Measurements from ENCODE around the gene LGALS12. TPM values are rescaled to one million over a fixed set of nuclear protein-coding genes. Genes with fewer than 3 reads are reported as not detected.

LGALS12 gene
- total and polyA plus RNA-seq, 2 of the 13 experiments (the other 11 are each of a cell fraction or from before 2014, with no cell fraction given), result not detected

- BruUV-seq (replicated peaks), result no TSS peak
- no peaks in the 10 kb centered on the region for H3K36me3 ChIP-seq (replicated peaks in 1 of 2; ENCODE audit: control insufficient read depth in 1 of 2, insufficient read depth in 2 of 2, low read length in 2 of 2)
- H4K20me1 ChIP-seq (ENCODE audit: insufficient read depth, low read length), result no peaks in the 10 kb centered on the region
- no peak overlapping the region for H3K9ac ChIP-seq (ENCODE audit: insufficient read depth, low read depth, low read length)
- intact Hi-C loops (cut with micrococcal nuclease; ENCODE audit: unreplicated experiment) (no loop called here), in situ Hi-C loops (cut with HindIII; ENCODE audit: extremely low pct_ligation_motif_present, low pct_unique_long_range_greater_than_20kb) (no loop called here)
- no peak for FAIRE-seq
- ChIA-PET CTCF (ENCODE audit: low intra/inter-chr PET ratio, low total read pairs) (no interaction called here), POLR2A (no interaction called here)
- H3K9me3 ChIP-seq (ENCODE audit: low read length), result no peaks in the 10 kb centered on the region
- H3K4me3 ChIP-seq (replicated peaks in 1 of 3; ENCODE audit: insufficient read depth in 1 of 3, low read depth in 2 of 3, low read length in 3 of 3), result no peak overlapping the region
- no peak overlapping the region for H3K27ac ChIP-seq (ENCODE audit: extremely low read length, insufficient read depth, low read length)
- H2AFZ ChIP-seq (ENCODE audit: low read length), result no peak overlapping the region
- ATAC-seq, result no peak
- peaks cover 3 to 6% of the 10 kb centered on the region in 2 experiments; a peak in 3 of 5 replicates for H3K27me3 ChIP-seq (ENCODE audit: control insufficient read depth in 1 of 2, insufficient read depth in 2 of 2, low read length in 2 of 2)
- no peak overlapping the region for H3K4me2 ChIP-seq (ENCODE audit: low read depth, low read length)
- TF ChIP-seq ZEB1 (IDR thresholded peaks at IDR 0.05; ENCODE audit: insufficient replicate concordance, low read depth), result no peak
- TF ChIP-seq ZNF775 (CRISPR knock-in tag; IDR thresholded peaks at IDR 0.05; ENCODE audit: borderline replicate concordance), result no peak
- TF ChIP-seq PAXIP1 (CRISPR knock-in tag; conservative IDR thresholded peaks at IDR 0.05), result no peak
- TF ChIP-seq ZNF781 (CRISPR knock-in tag; IDR thresholded peaks at IDR 0.05; ENCODE audit: borderline replicate concordance, not compliant biosample characterization), result no peak
- TF ChIP-seq MIER2 (CRISPR knock-in tag; IDR thresholded peaks at IDR 0.05), result no peak
- no peak for TF ChIP-seq LBX2 (CRISPR knock-in tag; IDR thresholded peaks at IDR 0.05; ENCODE audit: borderline replicate concordance)
- TF ChIP-seq SMYD3 (CRISPR knock-in tag; IDR thresholded peaks at IDR 0.05), result no peak
- TF ChIP-seq TRAFD1 (CRISPR knock-in tag; IDR thresholded peaks at IDR 0.05; ENCODE audit: borderline replicate concordance), result no peak
- TF ChIP-seq ZNF749 (CRISPR knock-in tag; IDR thresholded peaks at IDR 0.05; ENCODE audit: borderline replicate concordance), result no peak
- TF ChIP-seq ZNF674 (CRISPR knock-in tag; IDR thresholded peaks at IDR 0.05; ENCODE audit: low read depth), result no peak
- no peak for TF ChIP-seq IRF9 (CRISPR knock-in tag; IDR thresholded peaks at IDR 0.05; ENCODE audit: borderline replicate concordance)
- TF ChIP-seq TAF15 (IDR thresholded peaks at IDR 0.05; ENCODE audit: low read depth, low read length, poor library complexity, severe bottlenecking), result no peak
- no peak for TF ChIP-seq DRAP1 (CRISPR knock-in tag; IDR thresholded peaks at IDR 0.05)
- no peak for TF ChIP-seq TBP (CRISPR knock-in tag; IDR thresholded peaks at IDR 0.05)
- whole genome bisulfite sequencing (ENCODE audit: low lambda C conversion rate), result 14% methylated on average over 4 of the region's 4 CpGs
- no peak for DNase-seq (ENCODE audit: low spot score)
- H3K79me2 ChIP-seq (ENCODE audit: insufficient read depth, low read length), result no peaks in the 10 kb centered on the region
- H3K4me1 ChIP-seq (ENCODE audit: insufficient read depth, low read length), result no peaks in the 10 kb centered on the region
Observed at GRCh38 chr11:63548178-63548577, 42.3 kb downstream of the LGALS12 start.
